ENCODE results near the gene CDH23.

The CDH23 gene

GRCh38 chr10:71481746-71482410 is 85.2 kb downstream of the CDH23 start:
- TF ChIP-seq SIN3A (IDR thresholded peaks at IDR 0.05; ENCODE audit: borderline replicate concordance, insufficient read depth, low read length), result no peak
- TF ChIP-seq TAF1 (IDR thresholded peaks at IDR 0.05; ENCODE audit: borderline replicate concordance, insufficient read depth, low read length), result no peak
- TF ChIP-seq FOXP2 (optimal IDR thresholded peaks at IDR 0.05; ENCODE audit: borderline replicate concordance, extremely low read depth, extremely low read length, insufficient read depth), result no peak
- TF ChIP-seq POLR2AphosphoS5 (IDR thresholded peaks at IDR 0.05; ENCODE audit: low read depth, low read length), result no peak
- TF ChIP-seq, protein P1, sequence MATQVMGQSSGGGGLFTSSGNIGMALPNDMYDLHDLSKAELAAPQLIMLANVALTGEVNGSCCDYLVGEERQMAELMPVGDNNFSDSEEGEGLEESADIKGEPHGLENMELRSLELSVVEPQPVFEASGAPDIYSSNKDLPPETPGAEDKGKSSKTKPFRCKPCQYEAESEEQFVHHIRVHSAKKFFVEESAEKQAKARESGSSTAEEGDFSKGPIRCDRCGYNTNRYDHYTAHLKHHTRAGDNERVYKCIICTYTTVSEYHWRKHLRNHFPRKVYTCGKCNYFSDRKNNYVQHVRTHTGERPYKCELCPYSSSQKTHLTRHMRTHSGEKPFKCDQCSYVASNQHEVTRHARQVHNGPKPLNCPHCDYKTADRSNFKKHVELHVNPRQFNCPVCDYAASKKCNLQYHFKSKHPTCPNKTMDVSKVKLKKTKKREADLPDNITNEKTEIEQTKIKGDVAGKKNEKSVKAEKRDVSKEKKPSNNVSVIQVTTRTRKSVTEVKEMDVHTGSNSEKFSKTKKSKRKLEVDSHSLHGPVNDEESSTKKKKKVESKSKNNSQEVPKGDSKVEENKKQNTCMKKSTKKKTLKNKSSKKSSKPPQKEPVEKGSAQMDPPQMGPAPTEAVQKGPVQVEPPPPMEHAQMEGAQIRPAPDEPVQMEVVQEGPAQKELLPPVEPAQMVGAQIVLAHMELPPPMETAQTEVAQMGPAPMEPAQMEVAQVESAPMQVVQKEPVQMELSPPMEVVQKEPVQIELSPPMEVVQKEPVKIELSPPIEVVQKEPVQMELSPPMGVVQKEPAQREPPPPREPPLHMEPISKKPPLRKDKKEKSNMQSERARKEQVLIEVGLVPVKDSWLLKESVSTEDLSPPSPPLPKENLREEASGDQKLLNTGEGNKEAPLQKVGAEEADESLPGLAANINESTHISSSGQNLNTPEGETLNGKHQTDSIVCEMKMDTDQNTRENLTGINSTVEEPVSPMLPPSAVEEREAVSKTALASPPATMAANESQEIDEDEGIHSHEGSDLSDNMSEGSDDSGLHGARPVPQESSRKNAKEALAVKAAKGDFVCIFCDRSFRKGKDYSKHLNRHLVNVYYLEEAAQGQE (IDR thresholded peaks at IDR 0.05; ENCODE audit: insufficient read depth in 1 of 2, low read depth in 2 of 2, low read length in 2 of 2), result no peak

DNA sequence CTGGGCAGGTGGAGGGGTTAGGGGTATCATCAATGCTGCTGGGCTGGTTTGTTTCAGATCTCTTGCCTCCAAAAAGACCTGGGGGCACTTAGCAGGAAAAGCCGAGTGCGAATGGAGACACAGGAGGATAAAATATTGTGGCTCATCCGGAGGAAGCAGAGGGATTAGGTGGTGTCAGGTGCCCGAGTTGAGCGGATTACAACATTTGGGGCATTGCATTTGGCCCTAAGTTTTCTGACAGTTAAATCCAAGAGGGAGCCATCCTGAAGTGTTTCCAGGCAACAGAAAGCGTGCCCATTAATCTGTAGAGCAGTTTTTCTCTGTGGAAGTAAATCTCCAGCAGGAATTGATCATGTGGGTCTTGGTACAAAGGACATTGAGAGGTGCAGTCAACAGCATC is 85.9 kb downstream of the CDH23 start:
- no peak for TF ChIP-seq POLR2AphosphoS5 (IDR thresholded peaks at IDR 0.05; ENCODE audit: low read depth, low read length)
- no peak for TF ChIP-seq SIN3A (IDR thresholded peaks at IDR 0.05; ENCODE audit: borderline replicate concordance, insufficient read depth, low read length)
- TF ChIP-seq, protein P1 (IDR thresholded peaks at IDR 0.05; ENCODE audit: insufficient read depth in 1 of 2, low read depth in 2 of 2, low read length in 2 of 2), result no peak
- no peak for TF ChIP-seq TAF1 (IDR thresholded peaks at IDR 0.05; ENCODE audit: borderline replicate concordance, insufficient read depth, low read length)
- no peak for TF ChIP-seq FOXP2 (optimal IDR thresholded peaks at IDR 0.05; ENCODE audit: borderline replicate concordance, extremely low read depth, extremely low read length, insufficient read depth)

- no peak for TF ChIP-seq TAF1 (IDR thresholded peaks at IDR 0.05; ENCODE audit: borderline replicate concordance, insufficient read depth, low read length)
- no peak for TF ChIP-seq FOXP2 (optimal IDR thresholded peaks at IDR 0.05; ENCODE audit: borderline replicate concordance, extremely low read depth, extremely low read length, insufficient read depth)
- TF ChIP-seq SIN3A (IDR thresholded peaks at IDR 0.05; ENCODE audit: borderline replicate concordance, insufficient read depth, low read length), result no peak
- no peak for TF ChIP-seq POLR2AphosphoS5 (IDR thresholded peaks at IDR 0.05; ENCODE audit: low read depth, low read length)
- TF ChIP-seq, protein P1 (IDR thresholded peaks at IDR 0.05; ENCODE audit: insufficient read depth in 1 of 2, low read depth in 2 of 2, low read length in 2 of 2), result no peak
Observed at GRCh38 chr10:71483135-71483534, 86.4 kb downstream of the CDH23 start.

- TF ChIP-seq, protein P1 (IDR thresholded peaks at IDR 0.05; ENCODE audit: insufficient read depth in 1 of 2, low read depth in 2 of 2, low read length in 2 of 2), result no peak
Observed at GRCh38 chr10:71483885-71484751, 87.4 kb downstream of the CDH23 start.
